GM19324 (cell line): ENCODE data around the gene BROX.

Experiments
- ATAC-seq: cut with Tn5 transposase; IDR thresholded peaks from one replicate; pipeline ENCODE4 v1.9.1; 2021; ENCODE audit warnings: mild to moderate bottlenecking, moderate library complexity; ENCODE audit not compliant: unreplicated experiment, low FRiP score

The BROX gene

DNA sequence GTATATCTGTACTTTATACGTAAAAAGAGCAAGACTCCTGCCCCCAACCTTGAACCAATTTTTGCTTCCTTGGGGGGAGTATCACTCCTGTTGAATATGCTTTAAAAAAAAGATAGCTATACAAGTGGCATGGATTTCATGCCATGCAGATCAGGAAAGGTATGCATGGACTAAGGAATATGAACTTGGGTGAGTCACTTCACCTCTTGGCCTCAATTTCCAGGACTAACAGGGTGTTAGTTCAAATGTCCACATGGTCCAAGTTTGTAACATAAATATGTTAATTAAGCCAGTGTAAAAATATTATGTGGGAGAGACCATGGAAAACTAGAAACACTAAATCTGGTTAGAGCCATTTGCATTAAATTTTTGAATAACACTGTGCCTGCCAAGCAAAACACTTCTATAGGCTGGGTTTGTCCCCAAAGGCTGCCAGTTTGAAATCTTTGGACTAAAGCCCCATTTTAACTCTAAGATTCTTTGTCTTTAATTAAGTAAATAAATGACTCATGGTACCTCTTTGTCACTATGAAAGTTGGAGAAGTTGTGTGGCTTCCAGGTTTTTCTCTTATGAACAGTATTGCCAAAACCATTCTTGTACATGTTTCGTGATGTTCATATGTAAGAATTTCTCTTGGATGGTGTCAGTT is 57.7 kb downstream of the BROX start:
- ATAC-seq: no peak

DNA sequence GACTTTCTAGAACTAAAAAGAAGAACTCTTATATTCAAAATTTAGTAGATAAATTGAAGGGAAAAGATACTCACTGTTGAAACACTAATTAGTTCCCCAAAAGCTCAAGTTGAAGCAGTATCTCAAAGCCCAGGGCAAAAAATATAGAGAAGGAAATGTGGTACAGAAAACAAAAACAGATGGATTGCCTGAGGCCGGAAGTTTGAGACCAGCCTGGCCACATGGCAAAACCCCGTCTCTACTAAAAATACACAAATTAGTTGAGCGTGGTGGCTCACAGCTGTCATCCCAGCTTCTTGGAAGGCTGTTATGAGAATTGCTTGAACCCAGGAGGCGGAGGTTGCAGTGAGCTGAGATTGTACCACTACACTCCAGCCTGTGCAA is 60.6 kb downstream of the BROX start:
- ATAC-seq: peak; percentile 85

DNA sequence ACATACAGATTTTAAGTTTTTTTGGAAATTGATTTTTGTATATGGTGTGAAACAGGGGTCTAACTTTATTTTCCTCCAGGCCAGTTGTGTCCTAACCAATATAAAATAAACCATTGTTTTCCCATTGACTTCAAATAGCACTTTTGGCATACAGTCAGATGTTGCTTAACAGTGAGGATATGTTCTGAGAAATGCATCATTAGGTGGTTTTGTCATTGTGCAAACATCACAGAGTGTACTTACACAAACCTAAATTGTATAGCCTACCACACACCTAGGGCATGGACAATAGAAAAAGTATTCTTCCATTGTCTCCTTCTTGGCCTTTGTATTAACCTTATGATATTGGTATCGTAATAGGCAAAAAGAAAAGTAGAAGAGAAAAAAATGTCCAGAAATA is 65.1 kb downstream of the BROX start:
- no peak for ATAC-seq

DNA sequence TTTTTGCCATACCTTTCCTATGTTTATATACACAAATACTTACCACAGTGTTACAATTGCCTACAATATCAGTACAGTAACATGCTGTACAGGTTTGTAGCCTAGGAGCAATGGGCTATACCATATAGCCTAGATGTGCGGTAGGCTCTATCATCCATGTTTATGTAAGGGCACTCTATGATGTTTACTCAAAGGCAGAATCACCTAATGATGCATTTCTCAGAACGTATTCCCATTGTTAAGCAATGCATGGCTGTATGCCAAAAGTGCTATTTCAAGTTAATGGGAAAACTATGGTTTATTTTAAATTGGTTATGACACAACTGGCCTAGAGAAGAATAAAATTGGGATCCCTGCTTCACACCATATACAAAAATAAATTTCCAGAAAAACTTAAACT is 65.6 kb downstream of the BROX start:
- no peak for ATAC-seq

DNA sequence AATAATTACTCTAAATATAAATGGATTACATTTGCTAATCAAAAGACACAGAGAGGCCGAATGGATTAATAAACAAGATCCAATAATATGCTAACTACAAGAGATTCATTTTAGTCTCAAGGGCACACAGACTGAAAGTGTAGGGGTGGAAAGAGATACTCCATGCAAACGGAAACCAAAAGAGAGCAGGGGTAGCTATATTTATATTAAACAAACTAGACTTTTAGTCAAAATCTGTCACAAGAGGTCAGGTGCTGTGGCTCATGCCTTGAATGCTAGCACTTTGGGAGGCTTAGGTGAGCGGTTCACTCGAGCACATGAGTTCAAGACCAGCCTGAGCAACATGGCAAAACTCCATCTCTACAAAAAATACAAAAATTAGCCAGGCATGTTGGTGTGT is 68.9 kb downstream of the BROX start:
- no peak for ATAC-seq

DNA sequence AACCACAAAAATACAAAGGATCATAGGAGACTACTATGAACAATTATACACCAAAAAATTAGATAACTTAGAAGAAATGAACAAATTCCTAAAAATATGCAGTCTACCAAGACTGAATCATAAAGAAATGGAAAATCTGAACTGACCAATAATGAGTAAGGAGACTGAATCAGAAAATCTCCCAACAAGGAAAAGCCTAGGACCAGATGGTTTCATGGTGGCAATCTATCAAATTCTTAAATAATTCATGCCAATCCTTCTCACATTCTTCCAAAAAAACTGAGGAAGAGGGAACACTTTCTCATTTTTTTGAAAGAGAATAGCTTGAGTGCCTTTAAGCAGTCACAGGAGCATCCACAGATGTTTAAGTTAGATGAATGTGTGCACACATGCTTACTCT is 70.7 kb downstream of the BROX start:
- ATAC-seq: no peak

DNA sequence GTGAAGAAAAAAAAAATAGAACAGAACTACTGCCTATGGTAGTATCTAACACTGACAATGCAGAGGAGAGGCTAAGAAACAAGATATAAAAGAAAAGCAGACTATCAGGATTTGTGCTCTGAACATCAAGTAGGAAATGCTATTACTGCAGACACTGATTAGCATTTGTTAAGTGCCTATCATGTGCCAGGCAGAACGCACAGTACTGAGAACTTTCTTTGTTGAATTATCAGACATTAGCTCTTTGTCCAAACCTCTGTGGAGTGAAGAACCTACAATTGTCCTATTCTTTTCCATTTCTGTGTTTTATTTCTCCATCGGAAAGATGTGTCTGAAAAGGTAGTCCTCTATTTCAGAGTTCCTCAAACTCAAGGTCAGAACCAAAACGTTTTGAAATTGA is 72.0 kb downstream of the BROX start:
- no peak for ATAC-seq
